GM23338 (cell line): ENCODE measurements around the gene SURF4. TPM values are rescaled to one million over a fixed set of nuclear protein-coding genes. Genes with fewer than 3 reads are reported as not detected.

ENCODE experiments used
- ATAC-seq: fragments of 200-7000 bp; cut with Tn5 transposase; 3 replicates; pipeline ENCODE4 v1.9.1; 2020
- DNase-seq: peaks from one replicate; pipeline ENCODE4 v3.0.0-alpha.2; 2015; ENCODE audit warnings: low spot score
- H2AFZ ChIP-seq: fragments of 200-600 bp; sonication (generic); 2 replicates; pipeline ENCODE4 v1.8.0; 2016; ENCODE audit warnings: antibody characterized with exemption, mild to moderate bottlenecking, moderate library complexity
- H3F3A ChIP-seq: fragments of 200-600 bp; sonication (generic); replicated peaks from 2 replicates; pipeline ENCODE4 v1.8.0; 2017; ENCODE audit warnings: antibody characterized with exemption, mixed run types, low read depth
- H3K27ac ChIP-seq: fragments of 200-600 bp; sonication (generic); 2 replicates; pipeline ENCODE4 v1.6.1; 2016; ENCODE audit warnings: low read depth
- H3K27me3 ChIP-seq: fragments of 200-600 bp; sonication (generic); 2 replicates; pipeline ENCODE4 v1.8.0; 2016; ENCODE audit warnings: mild to moderate bottlenecking, mixed run types, moderate library complexity; ENCODE audit not compliant: insufficient read depth
- H3K36me3 ChIP-seq: fragments of 200-600 bp; sonication (generic); 2 replicates; pipeline ENCODE4 v1.8.0; 2016; ENCODE audit warnings: mild to moderate bottlenecking; ENCODE audit not compliant: insufficient read depth
- H3K4me1 ChIP-seq: fragments of 200-600 bp; sonication (generic); 2 replicates; pipeline ENCODE4 v1.8.0; 2016; ENCODE audit warnings: mild to moderate bottlenecking, moderate library complexity; ENCODE audit not compliant: insufficient read depth
- H3K4me2 ChIP-seq: fragments of 200-600 bp; sonication (generic); 2 replicates; pipeline ENCODE4 v1.7.1; 2017; ENCODE audit warnings: mixed run types
- H3K4me3 ChIP-seq: fragments of 200-600 bp; sonication (generic); 2 replicates; pipeline ENCODE4 v1.6.1; 2016; ENCODE audit warnings: mixed run types
- H3K79me2 ChIP-seq: fragments of 200-600 bp; sonication (generic); replicated peaks from 2 replicates; pipeline ENCODE4 v1.8.0; 2017; ENCODE audit warnings: mild to moderate bottlenecking; ENCODE audit not compliant: insufficient read depth
- H3K9me2 ChIP-seq: fragments of 200-600 bp; sonication (generic); 2 replicates; pipeline ENCODE4 v1.8.0; 2017; ENCODE audit not compliant: insufficient read depth
- H4K20me1 ChIP-seq: fragments of 200-600 bp; sonication (generic); replicated peaks from 2 replicates; pipeline ENCODE4 v1.8.0; 2017; ENCODE audit warnings: mild to moderate bottlenecking; ENCODE audit not compliant: insufficient read depth
- H3K27ac Mint-ChIP-seq: 2 replicates; pipeline ENCODE4 v1.8.0; 2020; ENCODE audit warnings: inconsistent platforms, mild to moderate bottlenecking, moderate library complexity, mixed read lengths
- H3K27me3 Mint-ChIP-seq: 3 replicates; pipeline ENCODE4 v1.8.0; 2022; ENCODE audit warnings: low read depth, mild to moderate bottlenecking, moderate library complexity, mixed read lengths, inconsistent platforms; ENCODE audit not compliant: insufficient read depth, poor library complexity
- H3K36me3 Mint-ChIP-seq: 3 replicates; pipeline ENCODE4 v1.8.0; 2021; ENCODE audit warnings: low read depth, mild to moderate bottlenecking, inconsistent platforms, moderate library complexity, mixed read lengths
- H3K4me1 Mint-ChIP-seq: 3 replicates; pipeline ENCODE4 v1.8.0; 2020; ENCODE audit warnings: mild to moderate bottlenecking, inconsistent platforms, mixed read lengths
- H3K4me3 Mint-ChIP-seq: 3 replicates; pipeline ENCODE4 v1.8.0; 2021; ENCODE audit warnings: moderate library complexity, mild to moderate bottlenecking, inconsistent platforms, mixed read lengths
- H3K9me3 Mint-ChIP-seq: 3 replicates; pipeline ENCODE4 v1.8.0; 2020; ENCODE audit warnings: moderate library complexity, mild to moderate bottlenecking, inconsistent platforms, mixed read lengths
- CREB1 ChIP-seq: fragments of 250-450 bp; sonication (Bioruptor Pico); IDR thresholded peaks from 2 replicates; pipeline ENCODE4 v1.5.0; 2020; ENCODE audit warnings: low read depth, mild to moderate bottlenecking, moderate library complexity
- POLR2AphosphoS5 ChIP-seq: IDR thresholded peaks from 2 replicates; pipeline ENCODE4 v1.6.1; 2016; ENCODE audit warnings: antibody characterized with exemption, low read depth
- polyA plus RNA-seq: library from polyadenylated mRNA; unstranded; fragments of >200 nt; fragmentation: Nextera tagmentation; extraction: Ambion mirVana; gene quantifications from 2 replicates; pipeline ENCODE4 v1.2.1, GENCODE V29; 2016
- total RNA-seq: library from RNA; depleted of rRNA; stranded (reverse); fragments of >200 nt; shearing (Covaris generic); gene quantifications from 2 replicates; pipeline ENCODE4 v1.2.3, GENCODE V29; 2014
- TF ChIP-seq, protein P1 (sequence below): fragments of 250-450 bp; sonication (Bioruptor Pico); IDR thresholded peaks from 2 replicates; pipeline ENCODE4 v1.5.0; 2020; ENCODE audit warnings: mild to moderate bottlenecking, moderate library complexity
- TF ChIP-seq, protein P2 (sequence below): IDR thresholded peaks from 2 replicates; pipeline ENCODE4 v1.6.1; 2016; ENCODE audit warnings: antibody characterized with exemption
- TF ChIP-seq, protein P3 (sequence below): IDR thresholded peaks from one replicate; pipeline ENCODE4 v1.6.1; 2018; ENCODE audit warnings: antibody characterized with exemption; ENCODE audit not compliant: unreplicated experiment
- TF ChIP-seq, protein P4 (sequence below), 2 experiments: fragments of 200-600 bp in 1 of 2; sonication (generic) in 1 of 2; conservative IDR thresholded peaks; 2 replicates each; pipeline versions ENCODE4 v1.5.1 to v1.6.1; 2016 to 2017; ENCODE audit warnings: antibody characterized with exemption in 2 of 2, low read depth in 2 of 2, mild to moderate bottlenecking in 2 of 2, moderate library complexity in 1 of 2

The SURF4 gene
- total and polyA plus RNA-seq, 2 experiments from 2014 or later: 66.3 to 242 TPM

DNA sequence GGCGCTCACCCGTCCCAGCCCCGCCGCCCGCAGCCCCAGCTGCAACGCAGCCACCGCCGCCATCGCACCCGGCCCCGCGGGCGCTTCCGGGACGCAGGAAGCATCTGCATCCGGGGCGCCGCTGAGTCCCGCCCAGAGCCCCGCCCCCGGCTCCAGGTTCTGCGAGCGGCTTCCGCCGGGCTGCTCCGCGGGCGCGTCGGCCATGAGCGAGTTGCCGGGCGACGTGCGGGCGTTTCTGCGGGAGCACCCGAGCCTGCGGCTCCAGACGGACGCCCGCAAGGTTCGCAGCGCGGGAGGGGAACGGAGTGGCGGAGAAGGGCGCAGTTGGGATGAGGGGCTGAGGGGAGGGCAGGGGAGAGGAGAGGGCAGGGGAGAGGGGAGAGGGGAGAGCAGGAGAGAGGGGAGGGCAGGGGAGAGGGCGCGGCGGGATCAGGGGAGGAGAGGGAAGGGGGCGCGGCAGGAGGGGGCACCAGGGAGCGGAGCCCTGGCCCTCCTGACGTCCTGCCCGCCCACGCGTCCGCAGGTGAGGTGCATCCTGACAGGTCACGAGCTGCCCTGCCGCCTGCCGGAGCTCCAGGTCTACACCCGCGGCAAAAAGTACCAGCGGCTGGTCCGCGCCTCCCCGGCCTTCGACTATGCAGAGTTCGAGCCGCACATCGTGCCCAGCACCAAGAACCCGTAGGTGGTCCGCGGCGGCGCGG, 19.3 kb downstream of the SURF4 start, which contains the start of the genes SURF1 and SURF2:
Gene SURF1 (minus strand): TSS at position 97 of the 701 bp plus-strand sequence. CDS start 34 bp downstream, at position 63.
Gene SURF2 (plus strand): TSS at position 160 of the 701 bp plus-strand sequence. CDS start 43 bp downstream, at position 203.
- H3K36me3 Mint-ChIP-seq: peaks cover 54% of the 10 kb centered on the region
- ATAC-seq (peak; percentile 66), DNase-seq (peak; percentile 95)
- peaks cover 8% of the 10 kb centered on the region; the same call in 2 of the 3 replicates for H3K4me1 Mint-ChIP-seq
- Histone ChIP-seq H3K27me3 (no peaks in the 10 kb centered on the region), H4K20me1 (peaks cover 21% of the 10 kb centered on the region), H3F3A (peaks cover 38% of the 10 kb centered on the region), H3K4me1 (peaks cover 9% of the 10 kb centered on the region; the same call in 1 of the 2 replicates), H3K79me2 (peaks cover 23% of the 10 kb centered on the region), H3K9me2 (no peaks in the 10 kb centered on the region), H3K36me3 (peaks cover 8% of the 10 kb centered on the region), H3K27ac (no peak within 1 kb of the TSS), H3K4me3 (peak within 1 kb of the TSS; percentile 94), H2AFZ (no peak within 1 kb of the TSS), H3K4me2 (peak within 1 kb of the TSS; percentile 93)
- H3K9me3 Mint-ChIP-seq: no peaks in the 10 kb centered on the region
- peak within 1 kb of the TSS; percentile 95 for H3K27ac Mint-ChIP-seq
- H3K4me3 Mint-ChIP-seq: peak within 1 kb of the TSS; percentile 95
- peak; percentile 91 for TF ChIP-seq POLR2AphosphoS5
- TF ChIP-seq, protein P1, sequence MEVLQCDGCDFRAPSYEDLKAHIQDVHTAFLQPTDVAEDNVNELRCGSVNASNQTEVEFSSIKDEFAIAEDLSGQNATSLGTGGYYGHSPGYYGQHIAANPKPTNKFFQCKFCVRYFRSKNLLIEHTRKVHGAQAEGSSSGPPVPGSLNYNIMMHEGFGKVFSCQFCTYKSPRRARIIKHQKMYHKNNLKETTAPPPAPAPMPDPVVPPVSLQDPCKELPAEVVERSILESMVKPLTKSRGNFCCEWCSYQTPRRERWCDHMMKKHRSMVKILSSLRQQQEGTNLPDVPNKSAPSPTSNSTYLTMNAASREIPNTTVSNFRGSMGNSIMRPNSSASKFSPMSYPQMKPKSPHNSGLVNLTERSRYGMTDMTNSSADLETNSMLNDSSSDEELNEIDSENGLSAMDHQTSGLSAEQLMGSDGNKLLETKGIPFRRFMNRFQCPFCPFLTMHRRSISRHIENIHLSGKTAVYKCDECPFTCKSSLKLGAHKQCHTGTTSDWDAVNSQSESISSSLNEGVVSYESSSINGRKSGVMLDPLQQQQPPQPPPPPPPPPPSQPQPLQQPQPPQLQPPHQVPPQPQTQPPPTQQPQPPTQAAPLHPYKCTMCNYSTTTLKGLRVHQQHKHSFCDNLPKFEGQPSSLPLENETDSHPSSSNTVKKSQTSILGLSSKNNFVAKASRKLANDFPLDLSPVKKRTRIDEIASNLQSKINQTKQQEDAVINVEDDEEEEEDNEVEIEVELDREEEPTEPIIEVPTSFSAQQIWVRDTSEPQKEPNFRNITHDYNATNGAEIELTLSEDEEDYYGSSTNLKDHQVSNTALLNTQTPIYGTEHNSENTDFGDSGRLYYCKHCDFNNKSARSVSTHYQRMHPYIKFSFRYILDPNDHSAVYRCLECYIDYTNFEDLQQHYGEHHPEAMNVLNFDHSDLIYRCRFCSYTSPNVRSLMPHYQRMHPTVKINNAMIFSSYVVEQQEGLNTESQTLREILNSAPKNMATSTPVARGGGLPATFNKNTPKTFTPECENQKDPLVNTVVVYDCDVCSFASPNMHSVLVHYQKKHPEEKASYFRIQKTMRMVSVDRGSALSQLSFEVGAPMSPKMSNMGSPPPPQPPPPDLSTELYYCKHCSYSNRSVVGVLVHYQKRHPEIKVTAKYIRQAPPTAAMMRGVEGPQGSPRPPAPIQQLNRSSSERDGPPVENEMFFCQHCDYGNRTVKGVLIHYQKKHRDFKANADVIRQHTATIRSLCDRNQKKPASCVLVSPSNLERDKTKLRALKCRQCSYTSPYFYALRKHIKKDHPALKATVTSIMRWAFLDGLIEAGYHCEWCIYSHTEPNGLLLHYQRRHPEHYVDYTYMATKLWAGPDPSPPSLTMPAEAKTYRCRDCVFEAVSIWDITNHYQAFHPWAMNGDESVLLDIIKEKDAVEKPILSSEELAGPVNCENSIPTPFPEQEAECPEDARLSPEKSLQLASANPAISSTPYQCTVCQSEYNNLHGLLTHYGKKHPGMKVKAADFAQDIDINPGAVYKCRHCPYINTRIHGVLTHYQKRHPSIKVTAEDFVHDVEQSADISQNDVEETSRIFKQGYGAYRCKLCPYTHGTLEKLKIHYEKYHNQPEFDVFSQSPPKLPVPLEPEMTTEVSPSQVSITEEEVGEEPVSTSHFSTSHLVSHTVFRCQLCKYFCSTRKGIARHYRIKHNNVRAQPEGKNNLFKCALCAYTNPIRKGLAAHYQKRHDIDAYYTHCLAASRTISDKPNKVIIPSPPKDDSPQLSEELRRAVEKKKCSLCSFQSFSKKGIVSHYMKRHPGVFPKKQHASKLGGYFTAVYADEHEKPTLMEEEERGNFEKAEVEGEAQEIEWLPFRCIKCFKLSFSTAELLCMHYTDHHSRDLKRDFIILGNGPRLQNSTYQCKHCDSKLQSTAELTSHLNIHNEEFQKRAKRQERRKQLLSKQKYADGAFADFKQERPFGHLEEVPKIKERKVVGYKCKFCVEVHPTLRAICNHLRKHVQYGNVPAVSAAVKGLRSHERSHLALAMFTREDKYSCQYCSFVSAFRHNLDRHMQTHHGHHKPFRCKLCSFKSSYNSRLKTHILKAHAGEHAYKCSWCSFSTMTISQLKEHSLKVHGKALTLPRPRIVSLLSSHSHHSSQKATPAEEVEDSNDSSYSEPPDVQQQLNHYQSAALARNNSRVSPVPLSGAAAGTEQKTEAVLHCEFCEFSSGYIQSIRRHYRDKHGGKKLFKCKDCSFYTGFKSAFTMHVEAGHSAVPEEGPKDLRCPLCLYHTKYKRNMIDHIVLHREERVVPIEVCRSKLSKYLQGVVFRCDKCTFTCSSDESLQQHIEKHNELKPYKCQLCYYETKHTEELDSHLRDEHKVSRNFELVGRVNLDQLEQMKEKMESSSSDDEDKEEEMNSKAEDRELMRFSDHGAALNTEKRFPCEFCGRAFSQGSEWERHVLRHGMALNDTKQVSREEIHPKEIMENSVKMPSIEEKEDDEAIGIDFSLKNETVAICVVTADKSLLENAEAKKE: no peak
- peak; percentile 72 for TF ChIP-seq CREB1 (CRISPR knock-in tag)
- TF ChIP-seq, protein P2, sequence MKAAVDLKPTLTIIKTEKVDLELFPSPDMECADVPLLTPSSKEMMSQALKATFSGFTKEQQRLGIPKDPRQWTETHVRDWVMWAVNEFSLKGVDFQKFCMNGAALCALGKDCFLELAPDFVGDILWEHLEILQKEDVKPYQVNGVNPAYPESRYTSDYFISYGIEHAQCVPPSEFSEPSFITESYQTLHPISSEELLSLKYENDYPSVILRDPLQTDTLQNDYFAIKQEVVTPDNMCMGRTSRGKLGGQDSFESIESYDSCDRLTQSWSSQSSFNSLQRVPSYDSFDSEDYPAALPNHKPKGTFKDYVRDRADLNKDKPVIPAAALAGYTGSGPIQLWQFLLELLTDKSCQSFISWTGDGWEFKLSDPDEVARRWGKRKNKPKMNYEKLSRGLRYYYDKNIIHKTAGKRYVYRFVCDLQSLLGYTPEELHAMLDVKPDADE: peak; percentile 55
- TF ChIP-seq, protein P3, sequence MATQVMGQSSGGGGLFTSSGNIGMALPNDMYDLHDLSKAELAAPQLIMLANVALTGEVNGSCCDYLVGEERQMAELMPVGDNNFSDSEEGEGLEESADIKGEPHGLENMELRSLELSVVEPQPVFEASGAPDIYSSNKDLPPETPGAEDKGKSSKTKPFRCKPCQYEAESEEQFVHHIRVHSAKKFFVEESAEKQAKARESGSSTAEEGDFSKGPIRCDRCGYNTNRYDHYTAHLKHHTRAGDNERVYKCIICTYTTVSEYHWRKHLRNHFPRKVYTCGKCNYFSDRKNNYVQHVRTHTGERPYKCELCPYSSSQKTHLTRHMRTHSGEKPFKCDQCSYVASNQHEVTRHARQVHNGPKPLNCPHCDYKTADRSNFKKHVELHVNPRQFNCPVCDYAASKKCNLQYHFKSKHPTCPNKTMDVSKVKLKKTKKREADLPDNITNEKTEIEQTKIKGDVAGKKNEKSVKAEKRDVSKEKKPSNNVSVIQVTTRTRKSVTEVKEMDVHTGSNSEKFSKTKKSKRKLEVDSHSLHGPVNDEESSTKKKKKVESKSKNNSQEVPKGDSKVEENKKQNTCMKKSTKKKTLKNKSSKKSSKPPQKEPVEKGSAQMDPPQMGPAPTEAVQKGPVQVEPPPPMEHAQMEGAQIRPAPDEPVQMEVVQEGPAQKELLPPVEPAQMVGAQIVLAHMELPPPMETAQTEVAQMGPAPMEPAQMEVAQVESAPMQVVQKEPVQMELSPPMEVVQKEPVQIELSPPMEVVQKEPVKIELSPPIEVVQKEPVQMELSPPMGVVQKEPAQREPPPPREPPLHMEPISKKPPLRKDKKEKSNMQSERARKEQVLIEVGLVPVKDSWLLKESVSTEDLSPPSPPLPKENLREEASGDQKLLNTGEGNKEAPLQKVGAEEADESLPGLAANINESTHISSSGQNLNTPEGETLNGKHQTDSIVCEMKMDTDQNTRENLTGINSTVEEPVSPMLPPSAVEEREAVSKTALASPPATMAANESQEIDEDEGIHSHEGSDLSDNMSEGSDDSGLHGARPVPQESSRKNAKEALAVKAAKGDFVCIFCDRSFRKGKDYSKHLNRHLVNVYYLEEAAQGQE: no peak
- TF ChIP-seq, protein P4, sequence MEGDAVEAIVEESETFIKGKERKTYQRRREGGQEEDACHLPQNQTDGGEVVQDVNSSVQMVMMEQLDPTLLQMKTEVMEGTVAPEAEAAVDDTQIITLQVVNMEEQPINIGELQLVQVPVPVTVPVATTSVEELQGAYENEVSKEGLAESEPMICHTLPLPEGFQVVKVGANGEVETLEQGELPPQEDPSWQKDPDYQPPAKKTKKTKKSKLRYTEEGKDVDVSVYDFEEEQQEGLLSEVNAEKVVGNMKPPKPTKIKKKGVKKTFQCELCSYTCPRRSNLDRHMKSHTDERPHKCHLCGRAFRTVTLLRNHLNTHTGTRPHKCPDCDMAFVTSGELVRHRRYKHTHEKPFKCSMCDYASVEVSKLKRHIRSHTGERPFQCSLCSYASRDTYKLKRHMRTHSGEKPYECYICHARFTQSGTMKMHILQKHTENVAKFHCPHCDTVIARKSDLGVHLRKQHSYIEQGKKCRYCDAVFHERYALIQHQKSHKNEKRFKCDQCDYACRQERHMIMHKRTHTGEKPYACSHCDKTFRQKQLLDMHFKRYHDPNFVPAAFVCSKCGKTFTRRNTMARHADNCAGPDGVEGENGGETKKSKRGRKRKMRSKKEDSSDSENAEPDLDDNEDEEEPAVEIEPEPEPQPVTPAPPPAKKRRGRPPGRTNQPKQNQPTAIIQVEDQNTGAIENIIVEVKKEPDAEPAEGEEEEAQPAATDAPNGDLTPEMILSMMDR (conservative IDR thresholded peaks at IDR 0.05; ENCODE audit: low read depth in 2 of 2): 0 out of 4 replicates have a peak, but pooled peaks of 1 of the 2 experiments have one; percentile 10
- H3K27me3 Mint-ChIP-seq: peaks cover 19% of the 10 kb centered on the region
